Stimulated activated CD4-positive, alpha-beta T cell treated with anti-CD3 and anti-CD28 coated beads, Interleukin-12 subunit alpha, Interleukin-12 subunit beta, amount 100 ng/mL, for 24 hours (primary cell): ENCODE measurements around the gene ZNF608.

Source experiments
- DNase-seq, 2 experiments: peaks; one replicate each; pipeline ENCODE4 v3.0.0-alpha.2; 2020; ENCODE audit warnings: low read depth in 2 of 2

The ZNF608 gene

DNA sequence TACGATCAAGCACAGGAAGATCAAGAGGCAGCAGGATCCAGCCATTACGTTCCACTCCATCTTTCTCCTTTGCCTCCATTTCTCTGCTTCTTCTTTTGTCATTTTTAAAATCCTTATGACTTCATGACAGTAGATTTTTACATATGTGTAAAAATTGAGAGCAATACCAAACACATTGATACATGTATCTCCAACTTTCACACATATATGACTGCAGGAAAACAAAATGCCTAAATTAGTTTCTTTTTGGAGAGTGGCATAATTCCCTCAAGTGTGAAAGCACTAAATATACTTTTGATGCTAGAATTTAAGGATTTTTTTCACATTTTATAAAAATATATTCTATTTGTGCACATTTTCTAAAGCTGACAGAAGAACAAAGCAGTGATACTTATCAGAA is 8.6 kb upstream of the ZNF608 start:
- no peak for DNase-seq

DNA sequence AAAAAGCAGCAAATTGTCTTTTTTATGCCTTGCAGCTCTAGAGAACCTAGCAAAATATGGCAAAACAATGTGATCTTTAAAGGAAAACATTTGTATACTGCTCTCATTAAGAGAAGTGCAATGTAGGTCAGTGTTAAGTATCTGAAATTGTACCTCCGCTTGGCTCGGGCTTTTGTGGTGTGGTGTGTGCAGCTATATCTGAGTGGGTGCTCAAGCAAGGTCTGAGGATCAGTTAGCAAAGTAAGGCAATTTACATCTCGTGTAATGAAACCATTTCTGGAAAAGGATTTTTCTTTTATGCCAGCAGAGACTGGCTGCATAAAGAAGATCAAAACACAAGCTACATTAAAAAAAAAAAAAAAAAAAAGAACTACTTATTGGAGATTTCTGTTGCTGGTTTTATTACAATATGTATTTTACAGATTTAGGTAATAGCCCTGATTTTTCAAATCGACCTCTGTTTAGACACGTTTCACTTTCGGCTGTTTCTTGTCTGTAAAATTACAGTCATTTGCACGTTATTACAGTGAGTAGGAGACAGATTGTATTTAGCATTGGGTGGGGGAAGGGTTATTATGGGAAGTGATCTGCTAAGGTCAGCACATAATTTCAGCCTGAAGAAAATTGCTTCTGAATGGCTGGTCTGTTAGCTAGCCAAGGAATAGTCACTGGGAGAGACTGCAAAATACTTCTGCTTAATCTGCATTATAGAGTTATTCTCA is 7.9 kb upstream of the ZNF608 start:
- no peak for DNase-seq

DNA sequence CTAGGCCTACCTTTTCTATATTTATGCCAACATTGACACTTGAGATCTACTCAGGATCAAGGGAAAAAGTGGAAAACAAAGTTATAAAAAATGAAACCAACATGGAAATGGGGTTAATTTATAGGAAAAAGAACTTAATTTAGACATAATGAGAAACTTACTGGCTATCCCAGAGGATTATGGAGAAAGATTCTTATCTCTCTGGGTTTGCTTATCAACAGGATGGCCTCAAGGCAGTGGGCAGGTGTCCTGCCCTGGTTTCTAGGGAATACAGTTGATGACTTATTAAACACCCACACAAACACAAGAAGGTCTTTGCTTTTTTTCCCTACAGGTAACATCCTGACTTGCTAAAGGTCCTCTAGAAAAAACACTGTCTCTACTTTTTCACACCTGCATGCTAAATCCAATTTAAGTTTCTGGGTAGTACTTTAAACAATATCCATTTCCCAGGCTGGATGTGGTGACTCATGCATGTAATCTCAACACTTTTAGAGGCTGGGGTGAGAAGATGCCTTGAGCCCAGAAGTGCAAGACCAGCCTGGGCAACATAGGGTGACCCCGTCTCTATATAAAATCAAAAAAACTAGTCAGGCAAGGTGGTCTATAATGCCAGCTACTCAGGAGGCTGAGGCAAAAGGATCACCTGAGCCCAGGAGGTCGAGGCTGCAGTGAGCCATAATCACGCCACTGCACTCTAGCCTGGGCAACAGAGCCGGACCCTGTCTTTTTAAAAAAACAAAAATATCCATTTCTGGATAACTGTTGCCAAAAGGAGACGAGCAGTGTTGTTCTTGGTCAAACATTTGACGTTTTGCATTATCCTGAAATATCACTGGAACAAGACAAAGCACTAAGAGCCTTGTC is 6.6 kb upstream of the ZNF608 start:
- no peak for DNase-seq

DNA sequence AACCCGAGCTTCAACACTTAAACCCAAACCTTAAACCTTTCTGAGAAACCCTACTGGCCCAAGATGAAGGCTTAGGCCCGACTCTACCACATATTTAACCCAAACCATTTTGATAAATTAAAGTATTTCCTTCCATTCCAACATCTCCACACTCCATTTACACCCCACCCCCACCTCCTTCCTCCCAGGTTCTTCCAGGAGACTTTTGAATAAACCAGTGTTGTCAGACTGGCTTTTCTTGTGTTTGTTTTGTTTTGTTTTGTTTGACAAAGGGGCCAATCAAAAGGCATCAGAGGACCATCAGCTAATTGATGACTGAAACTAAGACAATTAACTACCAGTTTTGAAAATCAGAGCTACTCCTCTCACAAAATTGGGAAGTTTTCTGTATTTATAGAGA is 4.6 kb upstream of the ZNF608 start:
- no peak for DNase-seq

DNA sequence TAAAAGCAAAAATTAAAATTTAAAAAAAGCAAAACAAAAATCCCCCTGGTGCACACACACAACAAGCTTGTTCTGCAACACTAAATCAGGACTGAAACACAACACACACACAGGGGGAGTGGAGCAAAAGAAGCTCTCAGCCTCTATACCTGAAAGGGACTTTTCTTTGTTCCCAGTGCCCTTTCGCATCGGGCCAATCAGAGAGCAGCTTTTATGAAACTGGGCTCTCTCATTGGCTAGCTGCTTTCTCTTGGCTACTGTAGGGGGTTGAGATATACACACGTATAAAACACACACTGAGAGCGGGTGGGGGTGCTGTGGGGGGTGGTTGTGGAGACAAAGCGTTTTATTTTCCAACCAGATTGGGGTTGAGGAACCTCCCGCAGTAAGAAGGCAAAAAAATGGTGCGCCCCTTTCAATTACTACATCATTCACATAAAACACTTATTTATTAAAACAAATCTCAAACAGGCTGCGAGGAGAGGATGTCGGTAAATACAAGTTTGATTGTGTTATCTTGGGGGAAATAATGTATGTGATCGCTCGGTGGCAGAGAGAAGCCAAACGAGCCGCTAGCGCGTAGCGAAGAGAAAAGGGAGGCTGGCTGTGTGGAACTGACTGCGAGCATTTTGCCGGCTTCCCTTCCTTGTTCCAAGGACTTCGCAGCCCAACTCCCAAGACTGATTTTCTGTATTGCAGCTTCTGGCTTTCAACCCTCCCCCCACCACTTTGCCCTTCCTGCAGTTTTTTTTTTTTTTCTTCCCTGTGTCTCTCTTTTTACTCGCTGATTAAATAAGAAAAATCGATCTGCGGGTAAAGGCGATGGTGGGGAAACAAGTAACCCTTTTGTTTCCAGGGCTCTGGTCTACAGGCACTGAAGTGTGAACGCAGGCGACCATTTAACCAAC is 2.5 kb upstream of the ZNF608 start:
- no peak for DNase-seq

DNA sequence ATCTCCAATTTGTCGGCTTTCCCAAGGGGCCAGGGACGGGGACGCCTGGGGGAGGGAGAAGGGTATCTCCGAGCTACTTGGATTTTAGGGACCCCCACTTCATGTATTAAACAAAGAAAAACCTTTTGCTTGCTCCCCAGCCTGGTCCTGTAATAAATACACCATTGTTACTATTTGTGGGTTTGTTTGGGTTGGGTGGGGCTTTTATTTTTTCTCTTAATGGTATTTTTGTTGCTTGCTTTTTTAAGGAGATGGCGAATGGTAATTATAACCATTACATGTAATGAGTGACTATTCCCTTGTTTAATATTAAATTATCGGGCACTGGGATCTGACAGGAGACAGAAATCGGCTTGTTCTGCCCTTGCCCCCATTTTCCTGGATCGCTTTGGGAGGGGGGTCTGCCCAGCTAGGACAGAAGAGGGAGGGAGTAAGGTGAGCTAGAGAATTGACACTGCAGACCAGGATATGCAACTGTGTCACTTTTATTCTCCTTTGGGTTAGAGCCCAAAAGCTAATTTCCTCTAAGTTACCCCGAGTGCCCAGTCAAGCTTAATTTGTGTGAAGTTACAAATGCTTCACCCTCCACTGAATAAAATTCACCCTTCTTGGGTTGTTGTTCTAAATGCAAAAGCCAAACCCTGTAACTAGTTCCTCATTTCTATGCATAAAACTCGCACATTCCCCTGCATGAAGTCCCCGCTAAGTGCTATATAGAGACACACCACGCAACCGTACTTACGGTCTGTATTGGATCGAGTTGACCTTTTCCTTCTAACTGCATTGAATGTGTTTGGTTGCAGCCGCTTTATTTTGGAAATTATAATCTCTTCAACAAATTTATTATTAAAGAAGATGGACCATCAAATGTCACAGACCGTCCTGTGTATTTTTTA is 1.6 kb upstream of the ZNF608 start:
- no peak for DNase-seq

DNA sequence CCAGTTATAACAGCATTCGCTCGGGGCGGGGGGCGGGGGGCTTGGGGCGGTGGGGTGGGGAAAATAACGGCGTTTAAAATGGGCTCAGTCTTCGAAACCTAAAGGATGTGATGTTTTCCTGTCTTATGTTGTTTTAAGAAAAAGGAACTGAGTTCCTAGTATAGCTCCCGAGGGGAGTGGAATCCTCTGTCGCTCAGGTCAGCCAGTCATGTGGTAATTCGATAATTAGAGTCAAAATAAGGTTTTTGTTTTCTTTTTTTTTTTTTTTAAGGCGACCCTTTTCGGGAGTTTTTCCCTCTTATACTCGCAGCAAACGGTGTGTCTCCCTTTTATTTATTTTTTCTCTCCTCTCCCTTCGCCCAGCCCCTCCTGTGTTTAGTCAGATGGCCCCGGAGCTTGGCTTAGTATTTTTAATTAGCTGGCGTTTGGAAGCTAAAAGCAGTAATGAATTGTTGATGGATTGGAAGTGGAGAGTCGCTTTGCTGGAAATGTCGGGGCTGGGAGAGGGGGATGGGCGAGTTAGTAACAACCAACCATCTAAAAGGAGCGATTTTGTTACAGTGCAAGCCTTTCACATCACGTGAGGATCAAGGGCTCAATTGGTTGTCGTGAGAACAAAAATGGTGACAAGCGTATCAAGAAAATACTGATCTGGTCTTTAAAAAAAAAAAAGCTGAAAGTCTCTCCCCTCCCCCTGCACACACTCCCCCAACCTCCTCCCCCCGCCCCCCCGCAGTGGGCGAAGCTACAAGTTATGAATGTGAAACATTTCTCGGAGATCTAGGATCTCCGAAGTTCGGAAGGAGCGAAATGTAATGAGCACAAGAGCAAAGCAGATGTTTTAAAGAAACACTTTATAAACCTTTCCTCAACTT is 714 bp upstream of the ZNF608 start:
- no peak for DNase-seq

DNA sequence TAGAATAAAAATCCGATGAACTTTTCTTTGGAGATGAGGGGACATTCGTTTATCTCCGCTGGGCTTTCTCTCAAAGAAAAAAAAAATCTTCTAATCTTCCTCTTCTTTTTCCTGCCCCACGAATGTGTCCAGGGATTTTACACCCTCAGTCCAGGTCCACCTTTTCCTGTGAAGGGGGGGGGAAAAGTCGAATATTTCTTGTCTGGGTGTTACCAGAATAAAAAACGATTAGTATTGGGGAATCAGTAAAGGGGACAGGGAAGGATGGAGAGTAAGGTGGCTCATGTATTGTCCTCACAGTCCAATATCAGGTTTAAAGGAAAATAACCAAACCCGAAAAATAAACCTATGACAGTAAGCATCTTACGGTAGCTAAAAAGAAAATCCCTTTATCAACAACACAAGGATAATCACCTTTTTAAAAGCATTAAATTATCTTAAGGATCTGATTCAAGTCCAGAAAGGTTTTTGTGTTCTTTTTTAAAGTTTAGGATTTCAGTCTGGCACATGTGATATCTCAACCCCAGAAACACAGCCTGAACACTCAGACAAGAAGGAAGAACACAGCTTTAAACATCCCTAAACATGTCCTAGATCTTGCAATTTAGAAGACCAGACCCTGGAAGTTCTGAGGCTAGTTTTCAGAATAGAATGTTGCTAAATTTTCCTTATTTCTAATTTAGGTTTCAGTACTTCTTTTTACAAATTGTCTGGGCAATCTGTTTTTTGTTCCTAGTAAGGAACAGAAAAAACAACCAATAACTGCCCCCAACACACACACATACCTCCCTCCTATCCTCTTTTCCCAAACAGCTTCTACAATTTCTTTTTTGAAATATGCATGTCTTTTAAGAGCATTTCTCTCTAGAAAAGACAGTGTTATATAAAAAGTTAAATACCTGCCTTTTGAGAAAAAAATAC is 1.2 kb downstream of the ZNF608 start:
- no peak for DNase-seq

DNA sequence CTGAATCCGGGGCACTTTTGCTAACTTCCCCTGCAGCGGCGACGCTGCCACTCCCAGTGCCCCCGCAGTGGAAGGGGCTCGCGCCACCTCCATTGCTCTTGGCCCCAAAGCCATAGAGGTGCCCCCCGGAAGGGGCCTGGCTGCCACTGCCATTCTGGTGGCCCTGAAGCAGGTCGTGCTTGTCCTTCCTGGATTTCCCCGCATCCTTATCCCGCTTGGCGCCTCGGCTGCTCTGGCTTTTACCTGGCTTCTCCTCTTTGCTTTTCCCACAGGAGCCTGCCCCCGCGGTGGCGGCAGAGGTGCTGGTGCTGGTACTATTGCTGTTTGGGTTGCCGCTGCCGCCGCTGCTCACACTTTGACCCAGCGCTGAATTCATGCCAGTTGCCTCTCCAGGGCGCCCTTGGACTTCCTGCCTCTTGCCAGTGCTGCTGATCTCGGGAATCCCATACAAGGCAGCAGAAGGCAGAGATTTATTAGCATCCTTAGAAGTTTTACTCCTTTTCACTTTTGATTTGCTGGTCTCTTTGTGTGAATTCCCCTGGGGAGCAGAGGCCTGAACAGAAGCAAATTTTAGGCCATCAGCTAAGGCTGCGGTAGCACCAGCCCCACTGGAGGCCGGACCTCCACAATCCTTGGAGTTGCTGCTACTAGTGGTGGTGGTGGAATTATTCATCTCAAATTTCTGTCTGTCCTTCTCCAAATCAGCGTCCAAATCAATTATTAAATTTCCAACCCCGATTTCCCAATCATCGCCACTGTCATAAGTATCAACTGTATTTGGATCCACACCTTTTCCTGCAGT is 2.1 kb downstream of the ZNF608 start:
- no peak for DNase-seq

DNA sequence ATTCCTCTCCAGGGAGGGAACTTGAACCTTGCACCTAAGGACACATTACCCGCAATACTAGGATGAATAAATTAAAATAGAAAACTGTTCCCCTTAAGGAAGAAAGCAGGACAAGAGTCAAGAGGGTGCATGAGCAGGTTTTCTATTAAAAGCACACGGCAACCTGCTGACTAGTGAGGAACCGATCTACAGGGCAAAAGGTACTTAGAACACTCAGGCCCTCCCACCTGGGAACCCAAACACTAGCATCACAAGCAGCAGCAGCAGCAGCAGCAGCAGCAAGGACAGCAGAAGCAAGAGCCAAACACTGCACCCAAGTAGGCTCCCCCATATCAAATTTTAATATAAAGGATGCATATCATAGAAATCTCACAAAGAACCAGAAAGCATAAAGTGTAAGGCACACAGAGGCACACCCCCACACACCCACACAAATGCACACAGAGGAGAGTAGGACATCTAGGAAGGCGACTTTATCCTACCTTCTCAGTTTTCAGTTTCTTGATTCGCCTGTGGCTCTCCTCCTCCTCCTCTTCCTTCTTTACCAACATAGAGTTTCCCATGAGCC is 2.8 kb downstream of the ZNF608 start:
- no peak for DNase-seq

DNA sequence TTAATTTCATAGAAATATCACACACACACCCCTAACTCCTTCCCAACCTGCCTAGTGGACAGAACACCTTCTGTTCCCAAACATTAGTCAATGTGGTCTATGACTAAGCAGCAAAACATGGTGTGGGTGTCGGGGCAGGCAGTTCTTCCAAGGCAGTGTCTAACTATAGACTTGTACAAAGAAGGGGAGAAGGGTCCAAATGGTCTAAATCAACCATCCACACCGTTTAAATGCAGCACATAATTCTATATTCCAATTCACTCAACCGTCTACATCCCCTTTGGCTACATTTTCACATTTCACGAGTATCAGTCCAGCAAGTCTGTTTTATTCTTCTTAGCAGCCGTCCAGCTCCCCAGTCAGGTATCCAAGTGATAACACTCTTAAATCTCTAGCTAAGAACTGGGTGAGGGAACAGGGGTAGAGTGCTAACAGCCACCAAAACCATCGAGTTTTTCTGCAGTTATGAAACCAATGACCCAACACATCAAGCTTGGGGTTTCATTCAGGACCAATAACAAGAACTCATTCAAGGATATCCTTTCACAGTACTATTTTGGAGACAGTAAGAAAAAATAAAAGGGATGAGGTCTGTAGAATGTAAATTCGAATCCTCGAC is 3.3 kb downstream of the ZNF608 start:
- no peak for DNase-seq

DNA sequence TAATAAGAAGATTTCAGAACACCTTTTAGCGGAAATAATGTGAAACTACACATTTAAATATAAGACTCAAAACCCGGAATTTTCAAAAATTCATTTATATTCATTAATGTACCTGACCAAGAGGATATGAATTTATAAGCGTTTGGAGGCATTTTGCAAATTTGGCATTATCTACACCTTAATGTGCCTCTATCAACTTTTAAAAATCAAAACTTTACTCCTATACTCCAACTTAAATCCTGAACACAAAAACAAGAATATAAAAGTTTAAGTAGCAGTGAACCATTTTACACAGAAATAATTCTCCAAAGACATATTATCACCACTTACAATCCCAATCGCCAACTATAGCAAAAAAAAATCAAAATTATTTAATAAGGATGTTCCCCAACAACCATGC is 3.9 kb downstream of the ZNF608 start:
- no peak for DNase-seq

DNA sequence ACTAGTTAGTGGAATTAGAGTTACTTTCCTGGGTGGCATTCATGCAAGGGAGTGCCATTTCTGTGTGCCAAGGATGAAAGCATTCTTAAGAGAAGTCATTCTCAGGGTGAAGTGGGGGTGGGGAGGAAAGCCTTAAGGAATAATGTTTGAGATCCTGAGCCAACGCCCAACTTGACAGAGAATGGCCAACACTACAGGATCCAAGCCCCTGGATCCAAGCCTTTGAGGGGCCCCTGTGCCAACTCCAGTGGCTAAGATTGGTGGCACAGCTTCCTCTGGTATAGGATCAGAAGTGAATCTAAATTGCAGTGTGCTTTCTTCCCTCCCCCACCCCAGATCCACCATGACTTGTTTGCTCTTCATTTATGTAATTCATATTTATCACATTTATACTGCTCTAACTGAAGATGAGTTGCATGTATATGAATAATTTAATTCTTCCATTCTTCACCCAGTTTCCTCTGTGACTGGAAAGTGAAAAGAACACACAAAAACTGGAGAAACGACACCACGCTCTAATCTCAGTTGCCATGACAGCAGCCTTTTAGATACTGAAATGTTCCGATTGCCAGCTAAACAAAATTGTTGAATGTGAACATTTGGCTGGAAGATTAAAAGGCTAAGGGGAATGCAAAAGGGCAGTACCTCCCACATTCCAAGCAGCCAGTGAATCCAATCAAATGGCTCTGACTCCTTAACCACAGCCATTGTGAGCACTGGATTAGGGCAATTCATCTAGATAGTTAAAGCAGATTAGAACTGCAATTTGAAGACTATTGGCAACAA is 4.5 kb downstream of the ZNF608 start:
- DNase-seq = no peak

DNA sequence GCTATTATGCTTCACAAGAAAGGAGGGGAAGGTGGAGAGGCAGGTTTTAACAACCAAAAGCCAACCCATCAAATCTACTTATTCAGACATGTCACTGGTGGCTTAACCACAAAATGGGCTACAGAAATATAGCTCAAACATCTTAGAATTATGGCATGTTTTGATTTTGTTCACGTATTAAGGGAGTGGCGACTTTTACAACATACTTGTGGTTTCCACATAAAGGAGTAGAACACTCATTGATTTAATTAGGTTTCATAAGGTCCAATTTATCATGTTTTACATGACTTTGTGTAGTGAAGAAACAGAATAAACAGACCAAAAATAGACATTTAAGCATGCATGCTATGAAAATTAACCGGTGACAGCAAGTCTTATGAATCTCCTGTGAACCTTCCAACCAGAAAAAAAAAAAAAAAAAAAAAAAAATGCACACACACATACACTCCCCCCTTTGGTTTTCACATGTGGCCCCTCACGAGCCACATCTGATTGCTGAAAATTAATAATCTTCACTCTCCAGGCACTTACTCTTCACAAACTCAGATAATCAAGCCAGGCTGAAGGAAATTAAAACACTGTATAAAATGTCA is 5.4 kb downstream of the ZNF608 start:
- no peak for DNase-seq

DNA sequence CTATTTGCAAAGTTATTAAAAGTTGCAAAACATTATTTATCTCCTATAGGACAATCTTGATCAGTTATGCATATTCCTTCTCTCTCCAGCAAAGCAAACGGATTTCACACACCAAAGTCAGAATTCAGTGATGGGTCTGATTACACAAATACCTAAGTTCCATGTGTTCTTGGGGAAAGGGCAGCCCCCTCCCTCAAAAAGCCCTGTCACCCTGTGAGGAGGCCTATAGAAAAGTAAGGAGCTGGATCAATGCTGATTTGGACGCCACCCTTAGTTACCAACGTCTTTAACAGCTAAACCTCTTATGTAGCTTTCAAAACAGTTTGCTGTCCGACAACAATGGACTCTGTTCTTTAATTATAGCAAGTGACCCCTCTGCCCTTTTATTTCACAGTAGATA is 6.4 kb downstream of the ZNF608 start:
- no peak for DNase-seq

DNA sequence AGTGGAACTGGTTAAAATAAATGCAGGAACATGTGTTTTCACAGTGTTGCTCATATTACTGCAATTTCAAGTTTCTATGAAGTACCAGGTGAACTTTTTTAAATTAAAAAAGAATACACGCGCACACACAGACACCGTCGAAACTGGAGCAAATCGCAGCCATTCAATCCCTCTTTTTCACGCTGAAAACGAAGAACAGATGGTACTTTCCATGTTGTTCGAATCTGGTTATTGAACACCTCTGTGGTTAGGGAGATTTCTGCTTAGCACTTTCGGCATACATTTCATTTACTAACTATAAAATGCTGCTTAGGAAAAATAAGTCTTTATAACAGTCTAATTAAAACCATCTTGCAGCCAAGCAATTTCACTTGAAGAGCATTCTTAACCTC is 6.8 kb downstream of the ZNF608 start:
- no peak for DNase-seq
